ENCODE results near the gene EHF. TPM values are rescaled to one million over a fixed set of nuclear protein-coding genes. Genes with fewer than 3 reads are reported as not detected.

Gene EHF
- total and polyA plus RNA-seq, 9 of the 15 experiments (the other 6 are each of a cell fraction or from before 2014, with no cell fraction given): 0.04 to 0.54 (median 0.37) TPM

- no peak for TF ChIP-seq DEAF1 (CRISPR knock-in tag; IDR thresholded peaks at IDR 0.05)
- TF ChIP-seq, protein P1, sequence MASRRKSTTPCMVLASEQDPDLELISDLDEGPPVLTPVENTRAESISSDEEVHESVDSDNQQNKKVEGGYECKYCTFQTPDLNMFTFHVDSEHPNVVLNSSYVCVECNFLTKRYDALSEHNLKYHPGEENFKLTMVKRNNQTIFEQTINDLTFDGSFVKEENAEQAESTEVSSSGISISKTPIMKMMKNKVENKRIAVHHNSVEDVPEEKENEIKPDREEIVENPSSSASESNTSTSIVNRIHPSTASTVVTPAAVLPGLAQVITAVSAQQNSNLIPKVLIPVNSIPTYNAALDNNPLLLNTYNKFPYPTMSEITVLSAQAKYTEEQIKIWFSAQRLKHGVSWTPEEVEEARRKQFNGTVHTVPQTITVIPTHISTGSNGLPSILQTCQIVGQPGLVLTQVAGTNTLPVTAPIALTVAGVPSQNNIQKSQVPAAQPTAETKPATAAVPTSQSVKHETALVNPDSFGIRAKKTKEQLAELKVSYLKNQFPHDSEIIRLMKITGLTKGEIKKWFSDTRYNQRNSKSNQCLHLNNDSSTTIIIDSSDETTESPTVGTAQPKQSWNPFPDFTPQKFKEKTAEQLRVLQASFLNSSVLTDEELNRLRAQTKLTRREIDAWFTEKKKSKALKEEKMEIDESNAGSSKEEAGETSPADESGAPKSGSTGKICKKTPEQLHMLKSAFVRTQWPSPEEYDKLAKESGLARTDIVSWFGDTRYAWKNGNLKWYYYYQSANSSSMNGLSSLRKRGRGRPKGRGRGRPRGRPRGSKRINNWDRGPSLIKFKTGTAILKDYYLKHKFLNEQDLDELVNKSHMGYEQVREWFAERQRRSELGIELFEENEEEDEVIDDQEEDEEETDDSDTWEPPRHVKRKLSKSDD (conservative IDR thresholded peaks at IDR 0.05; ENCODE audit: low read length): no peak
- TF ChIP-seq, protein P2, sequence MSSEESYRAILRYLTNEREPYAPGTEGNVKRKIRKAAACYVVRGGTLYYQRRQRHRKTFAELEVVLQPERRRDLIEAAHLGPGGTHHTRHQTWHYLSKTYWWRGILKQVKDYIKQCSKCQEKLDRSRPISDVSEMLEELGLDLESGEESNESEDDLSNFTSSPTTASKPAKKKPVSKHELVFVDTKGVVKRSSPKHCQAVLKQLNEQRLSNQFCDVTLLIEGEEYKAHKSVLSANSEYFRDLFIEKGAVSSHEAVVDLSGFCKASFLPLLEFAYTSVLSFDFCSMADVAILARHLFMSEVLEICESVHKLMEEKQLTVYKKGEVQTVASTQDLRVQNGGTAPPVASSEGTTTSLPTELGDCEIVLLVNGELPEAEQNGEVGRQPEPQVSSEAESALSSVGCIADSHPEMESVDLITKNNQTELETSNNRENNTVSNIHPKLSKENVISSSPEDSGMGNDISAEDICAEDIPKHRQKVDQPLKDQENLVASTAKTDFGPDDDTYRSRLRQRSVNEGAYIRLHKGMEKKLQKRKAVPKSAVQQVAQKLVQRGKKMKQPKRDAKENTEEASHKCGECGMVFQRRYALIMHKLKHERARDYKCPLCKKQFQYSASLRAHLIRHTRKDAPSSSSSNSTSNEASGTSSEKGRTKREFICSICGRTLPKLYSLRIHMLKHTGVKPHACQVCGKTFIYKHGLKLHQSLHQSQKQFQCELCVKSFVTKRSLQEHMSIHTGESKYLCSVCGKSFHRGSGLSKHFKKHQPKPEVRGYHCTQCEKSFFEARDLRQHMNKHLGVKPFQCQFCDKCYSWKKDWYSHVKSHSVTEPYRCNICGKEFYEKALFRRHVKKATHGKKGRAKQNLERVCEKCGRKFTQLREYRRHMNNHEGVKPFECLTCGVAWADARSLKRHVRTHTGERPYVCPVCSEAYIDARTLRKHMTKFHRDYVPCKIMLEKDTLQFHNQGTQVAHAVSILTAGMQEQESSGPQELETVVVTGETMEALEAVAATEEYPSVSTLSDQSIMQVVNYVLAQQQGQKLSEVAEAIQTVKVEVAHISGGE (CRISPR knock-in tag; IDR thresholded peaks at IDR 0.05): no peak
- TF ChIP-seq HNRNPK (IDR thresholded peaks at IDR 0.05; ENCODE audit: low read depth, low read length, poor library complexity, severe bottlenecking): no peak
- TF ChIP-seq CBFB (CRISPR knock-in tag; IDR thresholded peaks at IDR 0.05): no peak
- TF ChIP-seq NUFIP1 (IDR thresholded peaks at IDR 0.05; ENCODE audit: partially characterized antibody): no peak
- peak; percentile 36; the same call in 1 of the 2 replicates for TF ChIP-seq LEF1 (IDR thresholded peaks at IDR 0.05)
- TF ChIP-seq NELFE (IDR thresholded peaks at IDR 0.05; ENCODE audit: insufficient read depth, insufficient read length): no peak
- TF ChIP-seq ZNF75A (CRISPR knock-in tag; IDR thresholded peaks at IDR 0.05): no peak
- no peak for TF ChIP-seq ZNF57 (CRISPR knock-in tag; IDR thresholded peaks at IDR 0.05)
- TF ChIP-seq YBX1 (IDR thresholded peaks at IDR 0.05): no peak
- TF ChIP-seq EP400 (IDR thresholded peaks at IDR 0.05): no peak
- peak; percentile 23; the same call in 1 of the 2 replicates for TF ChIP-seq MEF2D (tag; conservative IDR thresholded peaks at IDR 0.05; ENCODE audit: low read depth)
- TF ChIP-seq, protein P3, sequence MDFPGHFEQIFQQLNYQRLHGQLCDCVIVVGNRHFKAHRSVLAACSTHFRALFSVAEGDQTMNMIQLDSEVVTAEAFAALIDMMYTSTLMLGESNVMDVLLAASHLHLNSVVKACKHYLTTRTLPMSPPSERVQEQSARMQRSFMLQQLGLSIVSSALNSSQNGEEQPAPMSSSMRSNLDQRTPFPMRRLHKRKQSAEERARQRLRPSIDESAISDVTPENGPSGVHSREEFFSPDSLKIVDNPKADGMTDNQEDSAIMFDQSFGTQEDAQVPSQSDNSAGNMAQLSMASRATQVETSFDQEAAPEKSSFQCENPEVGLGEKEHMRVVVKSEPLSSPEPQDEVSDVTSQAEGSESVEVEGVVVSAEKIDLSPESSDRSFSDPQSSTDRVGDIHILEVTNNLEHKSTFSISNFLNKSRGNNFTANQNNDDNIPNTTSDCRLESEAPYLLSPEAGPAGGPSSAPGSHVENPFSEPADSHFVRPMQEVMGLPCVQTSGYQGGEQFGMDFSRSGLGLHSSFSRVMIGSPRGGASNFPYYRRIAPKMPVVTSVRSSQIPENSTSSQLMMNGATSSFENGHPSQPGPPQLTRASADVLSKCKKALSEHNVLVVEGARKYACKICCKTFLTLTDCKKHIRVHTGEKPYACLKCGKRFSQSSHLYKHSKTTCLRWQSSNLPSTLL (IDR thresholded peaks at IDR 0.05): no peak
- no peak for TF ChIP-seq SIN3A (IDR thresholded peaks at IDR 0.05; ENCODE audit: borderline replicate concordance in 2 of 2, control insufficient read depth in 1 of 2, low read depth in 2 of 2, low read length in 2 of 2)
- no peak for TF ChIP-seq ESRRB (CRISPR knock-in tag; IDR thresholded peaks at IDR 0.05; ENCODE audit: borderline replicate concordance)
- TF ChIP-seq HBP1 (CRISPR knock-in tag; IDR thresholded peaks at IDR 0.05): no peak
Measured at GRCh38 chr11:34651551-34651950, 30.7 kb downstream of the EHF start (continued).

Measured in K562 (cell line).